Measurements from ENCODE around the gene MEIOB. TPM values are rescaled to one million over a fixed set of nuclear protein-coding genes. Genes with fewer than 3 reads are reported as not detected.
"Not testable (repeated sequence)": the region's sequence is repeated elsewhere in the genome, so short reads cannot be mapped to it uniquely, and the experiment has no call there.

MEIOB gene
- total RNA-seq, 1 donor: not detected

- no peak for DNase-seq (ENCODE audit: low read depth)
- TF ChIP-seq, protein P1, sequence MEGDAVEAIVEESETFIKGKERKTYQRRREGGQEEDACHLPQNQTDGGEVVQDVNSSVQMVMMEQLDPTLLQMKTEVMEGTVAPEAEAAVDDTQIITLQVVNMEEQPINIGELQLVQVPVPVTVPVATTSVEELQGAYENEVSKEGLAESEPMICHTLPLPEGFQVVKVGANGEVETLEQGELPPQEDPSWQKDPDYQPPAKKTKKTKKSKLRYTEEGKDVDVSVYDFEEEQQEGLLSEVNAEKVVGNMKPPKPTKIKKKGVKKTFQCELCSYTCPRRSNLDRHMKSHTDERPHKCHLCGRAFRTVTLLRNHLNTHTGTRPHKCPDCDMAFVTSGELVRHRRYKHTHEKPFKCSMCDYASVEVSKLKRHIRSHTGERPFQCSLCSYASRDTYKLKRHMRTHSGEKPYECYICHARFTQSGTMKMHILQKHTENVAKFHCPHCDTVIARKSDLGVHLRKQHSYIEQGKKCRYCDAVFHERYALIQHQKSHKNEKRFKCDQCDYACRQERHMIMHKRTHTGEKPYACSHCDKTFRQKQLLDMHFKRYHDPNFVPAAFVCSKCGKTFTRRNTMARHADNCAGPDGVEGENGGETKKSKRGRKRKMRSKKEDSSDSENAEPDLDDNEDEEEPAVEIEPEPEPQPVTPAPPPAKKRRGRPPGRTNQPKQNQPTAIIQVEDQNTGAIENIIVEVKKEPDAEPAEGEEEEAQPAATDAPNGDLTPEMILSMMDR (IDR thresholded peaks at IDR 0.05; ENCODE audit: insufficient read depth, low read depth, low read length): no peak
- H3K4me3 ChIP-seq (ENCODE audit: low read depth, low read length): no peak overlapping the region
Observed at GRCh38 chr16:1899641-1900451, 27.9 kb upstream of the MEIOB start.

- not testable (repeated sequence) for DNase-seq (ENCODE audit: low read depth); H3K4me3 ChIP-seq (ENCODE audit: low read depth, low read length)
Observed at GRCh38 chr16:1897692-1898091, 25.7 kb upstream of the MEIOB start.

GRCh38 chr16:1895949-1896675 lies 24.1 kb upstream of the MEIOB start:
- no peak for DNase-seq (ENCODE audit: low read depth)
- TF ChIP-seq, protein P1 (IDR thresholded peaks at IDR 0.05; ENCODE audit: insufficient read depth, low read depth, low read length): no peak
- H3K4me3 ChIP-seq (ENCODE audit: low read depth, low read length): no peak overlapping the region

DNA sequence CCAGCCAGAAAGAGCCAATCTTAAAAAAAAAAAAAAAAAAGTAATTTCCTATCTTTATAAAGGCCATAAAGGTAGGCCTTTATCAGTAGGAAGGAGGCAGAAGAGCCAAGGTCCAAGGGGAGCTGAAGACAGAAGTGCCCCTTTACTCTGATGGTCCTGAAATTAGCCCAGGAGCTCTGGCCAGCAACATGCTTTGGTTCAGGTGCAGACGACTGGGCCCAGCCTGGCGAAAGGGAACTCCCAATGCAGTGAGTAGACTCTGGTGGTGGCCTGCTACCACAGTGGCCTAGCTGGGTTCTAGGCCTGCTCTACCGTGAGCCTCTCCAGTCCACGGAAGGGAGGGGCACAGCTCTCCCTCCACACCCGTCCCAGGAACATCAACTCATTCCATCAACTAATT lies 23.1 kb upstream of the MEIOB start:
- no peak for DNase-seq (ENCODE audit: low read depth)
- TF ChIP-seq, protein P1 (IDR thresholded peaks at IDR 0.05; ENCODE audit: insufficient read depth, low read depth, low read length): no peak
- H3K4me3 ChIP-seq (ENCODE audit: low read depth, low read length): no peak overlapping the region

DNA sequence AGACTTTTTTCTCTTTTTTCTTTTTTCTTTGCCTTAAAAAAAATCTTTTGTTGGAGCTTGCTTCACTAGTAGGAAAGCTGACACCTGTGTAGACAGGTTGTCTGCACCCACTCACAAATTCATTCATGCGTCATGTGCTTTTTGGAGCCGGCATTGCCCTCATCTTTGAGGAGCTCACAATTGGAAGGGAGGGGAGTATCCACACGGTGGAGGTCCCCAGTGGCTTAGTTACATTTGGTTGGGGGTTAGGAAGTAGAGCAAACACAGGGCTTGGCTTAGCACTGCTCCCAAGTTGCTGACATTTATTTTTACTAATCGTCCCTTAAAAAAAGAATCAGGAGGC lies 18.7 kb upstream of the MEIOB start:
- TF ChIP-seq, protein P1 (IDR thresholded peaks at IDR 0.05; ENCODE audit: insufficient read depth, low read depth, low read length): no peak
- no peak for DNase-seq (ENCODE audit: low read depth)
- no peak overlapping the region for H3K4me3 ChIP-seq (ENCODE audit: low read depth, low read length)

DNA sequence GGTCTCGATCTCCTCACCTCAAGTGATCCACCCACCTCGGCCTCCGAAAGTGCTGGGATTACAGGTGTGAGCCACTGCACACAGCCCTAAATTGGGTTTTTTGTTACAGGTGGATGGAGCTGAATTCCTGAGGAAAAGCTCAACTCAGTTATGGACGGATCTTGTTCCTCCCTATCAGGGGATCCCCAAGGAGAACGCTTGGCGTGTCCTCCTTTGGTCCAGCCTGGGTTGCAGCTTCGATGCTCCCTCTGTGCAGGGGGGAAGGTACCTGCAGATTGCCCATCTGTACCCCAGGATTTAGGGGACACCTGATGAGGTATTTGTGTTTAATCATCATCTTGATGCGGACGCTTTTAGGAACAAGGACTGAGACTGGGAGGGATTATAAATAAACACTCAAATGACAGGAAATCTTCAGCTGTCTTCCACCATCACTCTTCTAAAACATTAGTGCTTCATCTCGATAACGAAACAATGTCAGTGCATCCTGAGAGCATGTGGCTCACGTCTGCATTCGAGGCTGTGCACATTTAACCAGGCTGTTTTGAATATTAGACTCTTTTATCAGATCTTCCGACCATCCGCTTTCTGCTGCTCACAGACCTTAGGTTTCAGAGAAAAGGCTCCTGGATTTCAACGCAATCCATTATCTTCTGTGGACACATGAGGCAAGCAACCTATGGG lies 18.2 kb upstream of the MEIOB start:
- no peak overlapping the region for H3K4me3 ChIP-seq (ENCODE audit: low read depth, low read length)
- DNase-seq (ENCODE audit: low read depth): no peak
- TF ChIP-seq, protein P1 (IDR thresholded peaks at IDR 0.05; ENCODE audit: insufficient read depth, low read depth, low read length): no peak

GRCh38 chr16:1887711-1888354 lies 15.9 kb upstream of the MEIOB start:
- DNase-seq (ENCODE audit: low read depth): no peak
- no peak overlapping the region for H3K4me3 ChIP-seq (ENCODE audit: low read depth, low read length)
- TF ChIP-seq, protein P1 (IDR thresholded peaks at IDR 0.05; ENCODE audit: insufficient read depth, low read depth, low read length): no peak

All from fibroblast of villous mesenchyme (primary cell).